Measurements from ENCODE around the gene THADA.

THADA gene

GRCh38 chr2:43518718-43519117, 77.1 kb downstream of the THADA start:
- no peaks in the 10 kb centered on the region for H4K20me1 ChIP-seq (ENCODE audit: low read depth, low read length)
- H2AFZ ChIP-seq (ENCODE audit: low read depth, low read length, severe bottlenecking): no peak overlapping the region
- no peaks in the 10 kb centered on the region for H3K79me2 ChIP-seq (ENCODE audit: insufficient read depth, low read length)
- no peaks in the 10 kb centered on the region for H3K9me2 ChIP-seq (replicated peaks; ENCODE audit: insufficient read depth, low read length)
- H3K9me3 ChIP-seq (ENCODE audit: insufficient read depth, low read length): no peaks in the 10 kb centered on the region
- H3F3A ChIP-seq (ENCODE audit: insufficient read depth): peaks cover 3% of the 10 kb centered on the region; the same call in 1 of the 2 replicates
- H3K27me3 ChIP-seq (ENCODE audit: low read length): no peaks in the 10 kb centered on the region
- TF ChIP-seq EZH2phosphoT487 (conservative IDR thresholded peaks at IDR 0.05; ENCODE audit: low read length): no peak
- no peak for TF ChIP-seq CTCF (IDR thresholded peaks at IDR 0.05; ENCODE audit: insufficient read depth, low read length, poor library complexity, severe bottlenecking)
- H3K4me2 ChIP-seq (ENCODE audit: low read depth, low read length, poor library complexity, severe bottlenecking): no peak overlapping the region
- no peak overlapping the region for H3K27ac ChIP-seq (ENCODE audit: low read depth, low read length)
- H3K9ac ChIP-seq (ENCODE audit: low read length): no peak overlapping the region
- H3K4me3 ChIP-seq (ENCODE audit: insufficient read depth, low read length, poor library complexity, severe bottlenecking): no peak overlapping the region
- H3K36me3 ChIP-seq (ENCODE audit: low read length): no peaks in the 10 kb centered on the region

- H3K27me3 ChIP-seq (ENCODE audit: low read length): no peaks in the 10 kb centered on the region
- H3K27ac ChIP-seq (ENCODE audit: low read depth, low read length): no peak overlapping the region
- H3K36me3 ChIP-seq (ENCODE audit: low read length): 0 out of 2 replicates have a peak, but pooled peaks cover 2% of the 10 kb centered on the region
- H3K4me3 ChIP-seq (ENCODE audit: insufficient read depth, low read length, poor library complexity, severe bottlenecking): no peak overlapping the region
- peaks cover 3% of the 10 kb centered on the region; the same call in 1 of the 2 replicates for H3F3A ChIP-seq (ENCODE audit: insufficient read depth)
- no peaks in the 10 kb centered on the region for H3K79me2 ChIP-seq (ENCODE audit: insufficient read depth, low read length)
- no peaks in the 10 kb centered on the region for H3K9me3 ChIP-seq (ENCODE audit: insufficient read depth, low read length)
- TF ChIP-seq EZH2phosphoT487 (conservative IDR thresholded peaks at IDR 0.05; ENCODE audit: low read length) (no peak), CTCF (IDR thresholded peaks at IDR 0.05; ENCODE audit: insufficient read depth, low read length, poor library complexity, severe bottlenecking) (no peak)
- no peak overlapping the region for H3K4me2 ChIP-seq (ENCODE audit: low read depth, low read length, poor library complexity, severe bottlenecking)
- no peaks in the 10 kb centered on the region for H3K9me2 ChIP-seq (replicated peaks; ENCODE audit: insufficient read depth, low read length)
- no peaks in the 10 kb centered on the region for H4K20me1 ChIP-seq (ENCODE audit: low read depth, low read length)
- no peak overlapping the region for H2AFZ ChIP-seq (ENCODE audit: low read depth, low read length, severe bottlenecking)
- H3K9ac ChIP-seq (ENCODE audit: low read length): no peak overlapping the region
These were observed 77.7 kb downstream of the THADA start for GRCh38 chr2:43518181-43518580.

DNA sequence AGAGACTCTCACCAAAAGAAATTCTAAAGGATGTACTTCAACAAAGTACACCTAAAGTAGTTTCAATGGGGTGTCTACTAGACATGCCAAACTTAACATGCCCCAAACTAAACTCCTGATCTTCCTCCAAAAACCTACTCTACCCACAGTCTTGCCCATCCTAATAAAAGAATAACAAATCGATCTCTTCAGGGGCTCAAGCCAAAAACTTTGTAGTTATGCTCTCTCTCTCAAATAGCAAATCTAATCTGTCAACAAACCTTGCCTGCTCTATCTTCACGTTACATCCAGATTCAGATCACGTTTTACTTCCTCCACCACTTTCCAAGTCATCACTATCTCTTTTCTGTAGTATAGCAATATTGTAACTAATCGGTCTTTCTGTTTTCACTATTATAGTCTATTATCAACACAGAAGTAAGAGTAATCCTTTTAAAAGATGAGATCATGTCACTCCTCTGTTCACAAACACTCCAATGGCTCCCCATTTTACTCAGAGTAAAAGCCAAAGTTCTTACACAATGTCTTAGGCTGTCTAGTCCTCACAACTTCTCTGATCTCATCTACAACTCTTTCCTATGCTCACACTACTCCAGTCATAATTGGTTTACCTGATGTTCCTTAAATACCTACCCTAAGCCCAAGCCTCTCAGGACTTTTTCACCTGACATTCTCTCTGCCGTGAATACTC, 79.9 kb downstream of the THADA start:
- Histone ChIP-seq H4K20me1 (ENCODE audit: low read depth, low read length) (no peaks in the 10 kb centered on the region), H3K4me2 (ENCODE audit: low read depth, low read length, poor library complexity, severe bottlenecking) (no peak overlapping the region), H3K27me3 (ENCODE audit: low read length) (no peaks in the 10 kb centered on the region), H2AFZ (ENCODE audit: low read depth, low read length, severe bottlenecking) (no peak overlapping the region), H3K27ac (ENCODE audit: low read depth, low read length) (no peak overlapping the region), H3K9me3 (ENCODE audit: insufficient read depth, low read length) (no peaks in the 10 kb centered on the region), H3K9ac (ENCODE audit: low read length) (no peak overlapping the region), H3K4me3 (ENCODE audit: insufficient read depth, low read length, poor library complexity, severe bottlenecking) (no peak overlapping the region), H3K36me3 (ENCODE audit: low read length) (0 out of 2 replicates have a peak, but pooled peaks cover 7% of the 10 kb centered on the region), H3K9me2 (replicated peaks; ENCODE audit: insufficient read depth, low read length) (no peaks in the 10 kb centered on the region), H3F3A (ENCODE audit: insufficient read depth) (peaks cover 3% of the 10 kb centered on the region; the same call in 1 of the 2 replicates), H3K79me2 (ENCODE audit: insufficient read depth, low read length) (no peaks in the 10 kb centered on the region)
- TF ChIP-seq EZH2phosphoT487 (conservative IDR thresholded peaks at IDR 0.05; ENCODE audit: low read length) (no peak), CTCF (IDR thresholded peaks at IDR 0.05; ENCODE audit: insufficient read depth, low read length, poor library complexity, severe bottlenecking) (no peak)
